ENCODE data around the gene CHCHD2. TPM values are rescaled to one million over a fixed set of nuclear protein-coding genes. Genes with fewer than 3 reads are reported as not detected.

Gene CHCHD2
- total and polyA plus RNA-seq, 2 of the 8 experiments (the other 6 are each of a cell fraction or from before 2014, with no cell fraction given): 112 to 300 TPM

DNA sequence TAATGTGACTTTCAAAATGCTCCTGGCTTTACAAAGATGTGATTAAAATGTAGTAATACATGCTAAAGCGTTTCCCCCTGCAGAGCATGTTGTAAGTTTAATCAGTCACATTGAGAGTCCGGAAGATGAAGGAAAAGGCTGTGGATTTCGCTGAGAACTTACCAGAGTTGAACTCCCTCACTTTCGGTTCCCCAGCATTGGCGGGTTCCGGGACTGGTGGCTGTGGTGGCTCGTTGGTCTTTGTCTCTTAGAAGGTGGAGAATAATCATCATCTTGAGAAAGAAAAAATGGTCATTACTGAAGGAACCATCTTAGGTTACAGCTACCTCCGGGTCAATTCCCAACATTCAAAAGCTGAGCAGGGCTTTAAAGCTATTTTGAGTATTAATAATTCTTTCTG lies 19.6 kb upstream of the CHCHD2 start:
- H3K14ac ChIP-seq (ENCODE audit: insufficient read length): no peak overlapping the region
- ChIA-PET CTCF (ENCODE audit: partially characterized antibody) (no interaction called here), POLR2A (ENCODE audit: partially characterized antibody) (no interaction called here)
- no peak overlapping the region for H3K56ac ChIP-seq (replicated peaks; ENCODE audit: insufficient read length, low read depth, low read length)
- FAIRE-seq: no peak
- no peaks in the 10 kb centered on the region for H3K4me1 ChIP-seq (replicated peaks in 1 of 4; ENCODE audit: control insufficient read depth in 3 of 4, insufficient read depth in 4 of 4, low read length in 3 of 4)
- H3K23ac ChIP-seq (ENCODE audit: insufficient read length): no peak overlapping the region
- H3K9ac ChIP-seq (replicated peaks in 1 of 4; ENCODE audit: extremely low read depth in 1 of 4, low read depth in 3 of 4, low read length in 3 of 4): no peak overlapping the region
- peaks cover 33 to 73% of the 10 kb centered on the region in 2 experiments for H3K9me3 ChIP-seq (ENCODE audit: insufficient read depth in 2 of 2, low read depth in 1 of 2, low read length in 1 of 2)
- no peak overlapping the region for H4K91ac ChIP-seq (replicated peaks; ENCODE audit: insufficient read length, low read length)
- H4K20me1 ChIP-seq (replicated peaks in 1 of 2; ENCODE audit: control insufficient read depth in 1 of 2, insufficient read depth in 2 of 2, low read length in 2 of 2): no peaks in the 10 kb centered on the region
- H3K23me2 ChIP-seq (ENCODE audit: low read depth, low read length): no peaks in the 10 kb centered on the region
- H2BK120ac ChIP-seq (replicated peaks; ENCODE audit: low read depth, low read length): no peak overlapping the region
- no peak overlapping the region for H2BK5ac ChIP-seq (ENCODE audit: low read depth, low read length)
- H2BK15ac ChIP-seq (ENCODE audit: low read length): no peak overlapping the region
- H2BK20ac ChIP-seq (ENCODE audit: low read length): no peak overlapping the region
- H3K79me2 ChIP-seq (ENCODE audit: control insufficient read depth in 1 of 2, insufficient read depth in 2 of 2, low read length in 2 of 2): no peaks in the 10 kb centered on the region
- no peak overlapping the region for H2AK5ac ChIP-seq (ENCODE audit: low read depth, low read length)
- WGBS, 2 experiments (ENCODE audit: extremely low coverage in 1 of 2, insufficient coverage in 1 of 2, insufficient read length in 1 of 2, insufficient replicate concordance in 2 of 2, low coverage in 1 of 2, low lambda C conversion rate in 2 of 2, missing lambda C conversion rate in 1 of 2): 68% methylated on average over 8 of the region's 8 CpGs; no CpG with 5 or more reads in 1 of the 2 experiments
- no peak overlapping the region for H3K27ac ChIP-seq (ENCODE audit: low read depth, low read length)
- no peak overlapping the region for H3K4ac ChIP-seq (replicated peaks; ENCODE audit: insufficient read length, low read depth, low read length)
- no peaks in the 10 kb centered on the region for H3K27me3 ChIP-seq (replicated peaks in 1 of 4; ENCODE audit: control insufficient read depth in 3 of 4, extremely low read depth in 1 of 4, insufficient read depth in 3 of 4, low read length in 3 of 4)
- H3K79me1 ChIP-seq (ENCODE audit: low read depth, low read length): no peaks in the 10 kb centered on the region
- H3K4me3 ChIP-seq (ENCODE audit: extremely low read depth in 1 of 4, insufficient read depth in 2 of 4, low read depth in 3 of 4, low read length in 4 of 4): no peak overlapping the region
- H3K36me3 ChIP-seq (ENCODE audit: control insufficient read depth in 2 of 4, insufficient read depth in 4 of 4, low read length in 3 of 4): no peaks in the 10 kb centered on the region
- no peak overlapping the region for H4K5ac ChIP-seq (ENCODE audit: insufficient read length, low read depth, low read length)
- no peak overlapping the region for H3K4me2 ChIP-seq (ENCODE audit: insufficient read depth in 1 of 2, low read depth in 2 of 2, low read length in 2 of 2)
- no peak overlapping the region for H4K8ac ChIP-seq (ENCODE audit: extremely low read depth, insufficient read depth, low read length)
- H2AFZ ChIP-seq (ENCODE audit: low read length): no peak overlapping the region
- no peak overlapping the region for H2BK12ac ChIP-seq (ENCODE audit: low read depth, low read length)
- DNase-seq (ENCODE audit: low read depth in 1 of 2, low spot score in 2 of 2): no peak
- H3K18ac ChIP-seq (ENCODE audit: extremely low read depth, low read length): no peak overlapping the region
- TF ChIP-seq CTBP2 (IDR thresholded peaks at IDR 0.05; ENCODE audit: borderline replicate concordance, insufficient read depth, insufficient read length, low read length): no peak
- no peak for TF ChIP-seq GTF2F1 (IDR thresholded peaks at IDR 0.05; ENCODE audit: borderline replicate concordance, low read depth, low read length)
- TF ChIP-seq BRCA1 (IDR thresholded peaks at IDR 0.05; ENCODE audit: low read depth, low read length): no peak
- no peak for TF ChIP-seq CEBPB (IDR thresholded peaks at IDR 0.05; ENCODE audit: low read depth, low read length)
- no peak for TF ChIP-seq ASH2L (IDR thresholded peaks at IDR 0.05; ENCODE audit: low read length)
- TF ChIP-seq HDAC2 (IDR thresholded peaks at IDR 0.05; ENCODE audit: borderline replicate concordance in 1 of 2, low read depth in 2 of 2, low read length in 2 of 2): no peak
- TF ChIP-seq NRF1 (IDR thresholded peaks at IDR 0.05; ENCODE audit: low read depth, low read length): no peak
- no peak for TF ChIP-seq SIN3A (conservative IDR thresholded peaks at IDR 0.05 in 1 of 2, IDR thresholded peaks at IDR 0.05 in 1 of 2; ENCODE audit: low read depth in 1 of 2, low read length in 2 of 2)
- no peak for TF ChIP-seq SP2 (IDR thresholded peaks at IDR 0.05; ENCODE audit: low read length)
- TF ChIP-seq, protein P1, sequence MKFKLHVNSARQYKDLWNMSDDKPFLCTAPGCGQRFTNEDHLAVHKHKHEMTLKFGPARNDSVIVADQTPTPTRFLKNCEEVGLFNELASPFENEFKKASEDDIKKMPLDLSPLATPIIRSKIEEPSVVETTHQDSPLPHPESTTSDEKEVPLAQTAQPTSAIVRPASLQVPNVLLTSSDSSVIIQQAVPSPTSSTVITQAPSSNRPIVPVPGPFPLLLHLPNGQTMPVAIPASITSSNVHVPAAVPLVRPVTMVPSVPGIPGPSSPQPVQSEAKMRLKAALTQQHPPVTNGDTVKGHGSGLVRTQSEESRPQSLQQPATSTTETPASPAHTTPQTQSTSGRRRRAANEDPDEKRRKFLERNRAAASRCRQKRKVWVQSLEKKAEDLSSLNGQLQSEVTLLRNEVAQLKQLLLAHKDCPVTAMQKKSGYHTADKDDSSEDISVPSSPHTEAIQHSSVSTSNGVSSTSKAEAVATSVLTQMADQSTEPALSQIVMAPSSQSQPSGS (IDR thresholded peaks at IDR 0.05; ENCODE audit: low read length): no peak
- TF ChIP-seq SRF (IDR thresholded peaks at IDR 0.05; ENCODE audit: low read depth, low read length): no peak
- no peak for TF ChIP-seq ZNF274 (IDR thresholded peaks at IDR 0.05; ENCODE audit: borderline replicate concordance, extremely low read depth, low read length)
- TF ChIP-seq EGR1 (IDR thresholded peaks at IDR 0.05; ENCODE audit: borderline replicate concordance, low read depth, low read length): no peak

Measured in H1 (cell line).